GM18520 (cell line): ENCODE data around the gene SYT11.
A peak's percentile ranks its signal among the peaks of the same experiment; 100 is the strongest.

Experiments
- ATAC-seq: cut with Tn5 transposase; IDR thresholded peaks from one replicate; pipeline ENCODE4 v1.9.1; 2021; ENCODE audit not compliant: unreplicated experiment

The SYT11 gene

DNA sequence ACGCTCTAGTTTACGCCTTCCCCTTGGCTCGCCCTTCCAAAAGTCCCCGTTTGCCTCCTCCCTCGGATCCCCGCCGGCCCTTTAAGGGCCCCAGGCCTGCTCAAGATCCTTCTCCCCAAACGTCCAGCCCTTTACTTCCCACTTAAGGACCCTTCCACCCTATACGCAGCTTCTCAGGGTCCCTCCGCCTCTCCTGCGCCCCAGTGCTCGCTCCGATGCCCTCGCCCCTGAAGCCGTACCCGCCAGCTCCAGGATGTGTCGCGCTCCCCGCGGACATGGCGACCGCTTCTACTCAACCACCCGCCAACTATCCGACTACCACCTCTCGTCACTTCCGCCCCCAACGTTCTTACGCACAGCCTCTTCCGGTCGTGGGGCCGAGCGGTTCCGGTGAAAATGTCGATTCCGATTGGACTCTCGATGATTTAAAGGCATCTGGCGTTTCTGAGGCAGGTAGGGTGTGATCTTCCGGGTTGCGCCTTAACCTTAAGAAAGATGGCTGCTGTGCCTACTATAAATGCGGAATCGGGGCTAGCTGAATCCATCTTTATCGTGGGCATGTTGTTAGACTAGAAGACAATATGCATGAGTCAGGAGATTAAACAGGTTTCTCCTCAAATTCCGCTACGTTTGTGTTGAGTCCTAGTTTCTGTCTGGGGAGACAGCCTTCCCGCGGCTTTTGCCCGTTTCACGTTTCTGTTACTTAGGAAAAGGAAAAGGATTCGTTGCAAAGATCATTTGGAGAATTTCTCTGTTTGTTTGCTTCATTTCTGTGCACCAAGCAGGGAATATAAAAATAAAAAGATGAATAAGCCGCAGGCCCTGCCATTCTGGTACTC lies 74.9 kb downstream of the SYT11 start, which contains the start of gene KHDC4:
Gene KHDC4 (minus strand): TSS at position 317 of the 839 bp plus-strand sequence. CDS start 40 bp downstream, at position 277.
- peak; percentile 92 for ATAC-seq
